HFFc6 (cell line): ENCODE measurements around the gene DOCK11. TPM values are rescaled to one million over a fixed set of nuclear protein-coding genes. Genes with fewer than 3 reads are reported as not detected.
"Not testable (repeated sequence)": the region's sequence is repeated elsewhere in the genome, so short reads cannot be mapped to it uniquely, and the experiment has no call there.

Source experiments
- DNase-seq: peaks from one replicate; pipeline ENCODE4 v3.0.0-alpha.2; 2018
- H3K27ac Mint-ChIP-seq: 2 replicates; pipeline ENCODE4 v1.8.0; 2020; ENCODE audit warnings: mild to moderate bottlenecking, mixed read lengths
- H3K27me3 Mint-ChIP-seq: 2 replicates; pipeline ENCODE4 v1.8.0; 2021; ENCODE audit warnings: mild to moderate bottlenecking, moderate library complexity, mixed read lengths; ENCODE audit not compliant: insufficient read depth
- H3K36me3 Mint-ChIP-seq: 2 replicates; pipeline ENCODE4 v1.8.0; 2021; ENCODE audit warnings: low read depth, mixed read lengths
- H3K4me1 Mint-ChIP-seq: 2 replicates; pipeline ENCODE4 v1.8.0; 2020; ENCODE audit warnings: low read depth, mixed read lengths
- H3K4me3 Mint-ChIP-seq: 2 replicates; pipeline ENCODE4 v1.8.0; 2020; ENCODE audit warnings: mild to moderate bottlenecking, moderate library complexity, mixed read lengths
- H3K9me3 Mint-ChIP-seq: 2 replicates; pipeline ENCODE4 v1.8.0; 2020; ENCODE audit warnings: mild to moderate bottlenecking, mixed read lengths
- CTCF ChIP-seq: fragments of 200-600 bp; sonication (generic); IDR thresholded peaks from 2 replicates; pipeline ENCODE4 v1.5.0; 2021; ENCODE audit warnings: antibody characterized with exemption, mild to moderate bottlenecking
- total RNA-seq, 6 experiments: library from RNA; stranded (reverse); fragmentation: NEBNext Ultra II Directional; extraction: Animal tissue kit (Norgen Biotek cat#: 25700); gene quantifications; 2 replicates in 1 of 6; 3 replicates in 5 of 6; pipeline ENCODE4 v1.2.3, GENCODE V29; 2021

DOCK11 gene
- total RNA-seq, 6 experiments from 2014 or later: 16.2 to 18.2 (median 17.7) TPM

- Mint-ChIP-seq H3K9me3 (no peaks in the 10 kb centered on the region), H3K4me3 (no peak overlapping the region), H3K27ac (no peak overlapping the region), H3K27me3 (no peaks in the 10 kb centered on the region; the same call in none of the 2 replicates), H3K4me1 (0 out of 2 replicates have a peak, but pooled peaks cover 4% of the 10 kb centered on the region), H3K36me3 (peaks cover 8% of the 10 kb centered on the region; the same call in 1 of the 2 replicates)
- TF ChIP-seq CTCF: no peak
- DNase-seq: no peak
Observed at GRCh38 chrX:118574666-118575065, 79.1 kb downstream of the DOCK11 start.

DNA sequence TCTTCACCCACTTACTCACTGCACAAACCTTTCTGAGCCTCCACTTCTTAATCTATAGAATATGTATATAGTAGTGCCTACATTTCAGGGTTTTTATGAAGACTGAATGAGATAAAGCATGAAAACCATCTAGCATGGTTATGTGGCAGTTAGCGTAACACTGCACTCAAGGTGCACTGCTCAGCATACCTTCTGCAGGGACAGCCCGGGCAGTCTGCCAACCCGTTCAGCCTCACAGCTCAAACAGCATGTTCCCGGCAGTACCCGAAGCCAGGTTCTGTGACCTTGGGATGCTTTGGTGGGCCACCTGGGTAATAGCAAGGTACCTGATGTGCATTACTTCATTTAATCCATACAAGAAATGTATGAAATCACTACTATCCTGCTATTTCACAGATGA lies 81.4 kb downstream of the DOCK11 start:
- Mint-ChIP-seq H3K9me3 (no peaks in the 10 kb centered on the region), H3K4me3 (no peak overlapping the region)
- TF ChIP-seq CTCF: no peak

GRCh38 chrX:118579417-118579816 lies 83.8 kb downstream of the DOCK11 start:
- Mint-ChIP-seq H3K4me3 (no peak overlapping the region), H3K9me3 (no peaks in the 10 kb centered on the region), H3K27ac (no peak overlapping the region), H3K4me1 (0 out of 2 replicates have a peak, but pooled peaks cover 5% of the 10 kb centered on the region), H3K36me3 (peaks cover 10% of the 10 kb centered on the region), H3K27me3 (no peaks in the 10 kb centered on the region)
- no peak for DNase-seq
- TF ChIP-seq CTCF: no peak

More for the DNA sequence above, 81.4 kb downstream of the DOCK11 start:
- 0 out of 2 replicates have a peak, but pooled peaks cover 5% of the 10 kb centered on the region for H3K4me1 Mint-ChIP-seq
- H3K36me3 Mint-ChIP-seq: peaks cover 5% of the 10 kb centered on the region; the same call in 1 of the 2 replicates
- H3K27me3 Mint-ChIP-seq: no peaks in the 10 kb centered on the region
- no peak for DNase-seq
- no peak overlapping the region for H3K27ac Mint-ChIP-seq

GRCh38 chrX:118582926-118583325 lies 87.3 kb downstream of the DOCK11 start:
- H3K36me3 Mint-ChIP-seq, H3K4me1 Mint-ChIP-seq, H3K27ac Mint-ChIP-seq, DNase-seq, H3K27me3 Mint-ChIP-seq, H3K4me3 Mint-ChIP-seq, H3K9me3 Mint-ChIP-seq: not testable (repeated sequence)

- Mint-ChIP-seq H3K4me3 (no peak overlapping the region), H3K27me3 (no peaks in the 10 kb centered on the region), H3K27ac (no peak overlapping the region), H3K4me1 (peaks cover 13% of the 10 kb centered on the region; the same call in 1 of the 2 replicates), H3K9me3 (no peaks in the 10 kb centered on the region), H3K36me3 (peaks cover 10% of the 10 kb centered on the region)
- no peak for TF ChIP-seq CTCF
- DNase-seq: no peak
Observed at GRCh38 chrX:118583781-118584180, 88.2 kb downstream of the DOCK11 start.

DNA sequence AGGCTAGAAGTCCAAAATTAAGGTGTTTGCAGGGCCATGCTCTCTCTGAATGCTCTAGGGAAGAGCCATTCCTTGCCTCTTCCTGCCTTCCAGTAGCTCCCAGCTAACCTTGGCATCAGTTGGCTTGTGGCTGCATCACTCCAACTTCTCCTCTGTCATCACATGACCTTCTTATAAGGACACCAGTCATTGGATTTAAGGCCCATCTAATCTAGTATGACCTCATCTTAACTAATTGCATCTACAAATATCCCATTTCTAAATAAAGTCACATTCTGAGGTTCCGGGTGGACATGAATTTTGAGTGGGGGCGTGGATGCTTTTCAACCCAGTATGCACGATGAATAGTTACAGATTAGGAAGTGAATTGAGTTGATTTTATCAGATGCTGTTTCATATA lies 89.7 kb downstream of the DOCK11 start:
- no peak for TF ChIP-seq CTCF
- DNase-seq: no peak
- Mint-ChIP-seq H3K9me3 (no peaks in the 10 kb centered on the region), H3K36me3 (peaks cover 10% of the 10 kb centered on the region), H3K4me1 (peaks cover 8% of the 10 kb centered on the region; the same call in 1 of the 2 replicates), H3K27me3 (no peaks in the 10 kb centered on the region), H3K4me3 (no peak overlapping the region), H3K27ac (no peak overlapping the region; the same call in 1 of the 2 replicates)

DNA sequence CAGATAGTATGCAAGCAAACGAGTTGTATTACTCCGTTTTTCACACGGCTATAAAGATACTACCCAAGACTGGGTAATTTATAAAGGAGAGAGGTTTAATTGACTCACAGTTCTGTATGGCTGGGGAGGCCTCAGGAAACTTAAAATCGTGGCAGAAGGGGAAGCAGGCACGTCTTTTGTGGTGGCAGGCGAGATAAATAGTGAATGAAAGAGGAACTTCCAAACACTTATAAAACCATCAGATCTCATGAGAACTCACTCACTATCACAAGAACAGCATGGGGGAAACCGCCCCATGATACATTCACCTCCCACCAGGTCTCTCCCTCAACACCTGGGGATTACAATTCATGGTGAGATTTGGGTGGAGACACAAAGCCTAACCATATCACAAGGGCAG lies 90.6 kb downstream of the DOCK11 start:
- H3K27ac Mint-ChIP-seq, DNase-seq, H3K4me3 Mint-ChIP-seq, H3K27me3 Mint-ChIP-seq, H3K9me3 Mint-ChIP-seq, H3K4me1 Mint-ChIP-seq: not testable (repeated sequence)
- peaks cover 13% of the 10 kb centered on the region for H3K36me3 Mint-ChIP-seq
